Fibroblast of lung (primary cell): ENCODE measurements around the gene CDK4.

Source experiments
- CTCF ChIP-seq, 2 donors: IDR thresholded peaks in 1 of 2; conservative IDR thresholded peaks in 1 of 2; 1 replicate in 1 of 2; 2 replicates in 1 of 2; pipeline ENCODE4 v1.5.1; 2011 to 2012; ENCODE audit warnings: low read length in 2 of 2, control low read depth in 1 of 2, inconsistent platforms in 1 of 2, low read depth in 1 of 2, mild to moderate bottlenecking in 1 of 2
- EZH2 ChIP-seq: IDR thresholded peaks from 2 replicates; pipeline ENCODE4 v1.5.1; 2012; ENCODE audit warnings: low read length, control low read depth, mild to moderate bottlenecking; ENCODE audit errors: missing control alignments

GRCh38 chr12:57712701-57713100 lies 39.4 kb downstream of the CDK4 start:
- TF ChIP-seq CTCF (conservative IDR thresholded peaks at IDR 0.05 in 1 of 2, IDR thresholded peaks at IDR 0.05 in 1 of 2; ENCODE audit: low read depth in 1 of 2, low read length in 2 of 2) = no peak
- no peak for TF ChIP-seq EZH2
